MCF 10A (cell line): ENCODE results near the gene GXYLT1. TPM values are rescaled to one million over a fixed set of nuclear protein-coding genes. Genes with fewer than 3 reads are reported as not detected.
"Not testable (repeated sequence)": the region's sequence is repeated elsewhere in the genome, so short reads cannot be mapped to it uniquely, and the experiment has no call there.

Source experiments
- BruUV-seq: library from RNA; stranded (reverse); fragments of 400-500 nt; replicated peaks from 2 replicates; lab custom pipeline; 2021; lab: Mats Ljungman, UMichigan
- CTCF ChIA-PET: fragments of 300-600 bp; sonication (Branson Sonifier 250); formaldehyde crosslinking; extraction: SDS; loops from one replicate; lab custom pipeline; 2021; ENCODE audit warnings: antibody characterized with exemption, inconsistent platforms; lab: Yijun Ruan, JAX
- POLR2A ChIA-PET: fragments of 300-600, 350-650 bp; sonication (Branson Sonifier 250); formaldehyde crosslinking; extraction: SDS; loops from one replicate; lab custom pipeline; 2020; ENCODE audit warnings: antibody characterized with exemption, inconsistent platforms; lab: Yijun Ruan, JAX
- DNase-seq: peaks from one replicate; pipeline ENCODE4 v3.0.0-alpha.2; 2018; ENCODE audit not compliant: unreplicated experiment
- H3K27ac Mint-ChIP-seq: one replicate; pipeline ENCODE4 v1.8.0; 2022; ENCODE audit warnings: mild to moderate bottlenecking, low read depth, mixed read lengths; ENCODE audit not compliant: unreplicated experiment
- H3K27me3 Mint-ChIP-seq: one replicate; pipeline ENCODE4 v1.8.0; 2022; ENCODE audit warnings: mixed read lengths; ENCODE audit not compliant: insufficient read depth, unreplicated experiment
- H3K36me3 Mint-ChIP-seq: one replicate; pipeline ENCODE4 v1.8.0; 2022; ENCODE audit warnings: mild to moderate bottlenecking, moderate library complexity, mixed read lengths; ENCODE audit not compliant: insufficient read depth, unreplicated experiment
- H3K4me1 Mint-ChIP-seq: one replicate; pipeline ENCODE4 v1.8.0; 2022; ENCODE audit warnings: mixed read lengths; ENCODE audit not compliant: insufficient read depth, unreplicated experiment
- H3K4me3 Mint-ChIP-seq: one replicate; pipeline ENCODE4 v1.8.0; 2022; ENCODE audit warnings: mild to moderate bottlenecking, moderate library complexity, mixed read lengths; ENCODE audit not compliant: unreplicated experiment
- H3K9me3 Mint-ChIP-seq: one replicate; pipeline ENCODE4 v1.8.0; 2022; ENCODE audit warnings: mixed read lengths; ENCODE audit not compliant: unreplicated experiment
- CTCF ChIP-seq: fragments of 200-600 bp; IDR thresholded peaks from one replicate; pipeline ENCODE4 v1.8.0; 2022; ENCODE audit warnings: antibody characterized with exemption, mild to moderate bottlenecking; ENCODE audit not compliant: unreplicated experiment
- intact Hi-C: fragments of 100-400 bp; cut with micrococcal nuclease; formaldehyde crosslinking; loops from 2 replicates; pipeline ENCODE4 v1.14.1; 2022
- total RNA-seq: library from RNA; stranded (reverse); gene quantifications from 2 replicates; pipeline ENCODE4 v1.2.3, GENCODE V29; 2022

Gene GXYLT1
- total RNA-seq, 1 experiment from 2014 or later = 12.4 TPM

GRCh38 chr12:42124764-42125387 lies 19.8 kb downstream of the GXYLT1 start:
- TF ChIP-seq CTCF = no peak
- CTCF ChIA-PET = interaction anchor here (0.9 to 3.7 kb wide), 4 partner anchors 196 to 247 kb away, joined by 3 to 19 read pairs (median 3); no protein-coding TSS in a partner anchor
- intact Hi-C loops = loop anchor here (5.0 kb wide), 2 partner anchors 357 to 1157 kb away; no protein-coding TSS in a partner anchor
- H3K4me1 Mint-ChIP-seq = peaks cover 11% of the 10 kb centered on the region
- H3K9me3 Mint-ChIP-seq = no peaks in the 10 kb centered on the region
- POLR2A ChIA-PET = interaction anchor here (0.5 kb wide), 1 partner anchor 293 kb away, joined by 3 read pairs; no protein-coding TSS in a partner anchor
- no peak overlapping the region for H3K4me3 Mint-ChIP-seq
- no TSS peak for BruUV-seq
- no peaks in the 10 kb centered on the region for H3K36me3 Mint-ChIP-seq
- H3K27me3 Mint-ChIP-seq = no peaks in the 10 kb centered on the region
- no peak for DNase-seq
- no peak overlapping the region for H3K27ac Mint-ChIP-seq

DNA sequence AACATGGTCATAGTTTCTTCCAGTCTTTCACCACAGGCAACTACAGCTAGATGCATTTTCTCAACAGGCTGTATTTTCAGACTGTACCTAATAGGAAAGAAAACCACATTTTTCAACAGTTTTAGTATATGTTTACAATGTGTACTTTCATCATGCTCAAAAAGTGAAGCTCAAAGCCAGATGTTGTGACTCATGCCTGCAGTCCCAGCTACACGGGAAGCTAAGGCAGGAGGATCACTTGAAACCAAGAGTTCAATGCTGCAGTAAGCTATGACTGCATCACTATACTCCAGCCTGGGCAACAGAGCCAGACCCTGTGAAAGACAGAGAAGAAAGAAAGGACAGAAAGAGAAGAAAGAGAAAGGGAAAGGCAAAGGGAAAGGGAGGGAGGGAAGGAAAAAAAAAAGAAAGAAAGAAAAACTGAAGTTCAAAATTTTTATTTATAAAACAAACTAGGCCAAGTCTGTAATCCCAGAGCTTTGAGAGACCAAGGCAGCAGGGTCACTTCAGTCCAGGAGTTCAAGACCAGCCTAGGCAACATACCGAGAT lies 25.5 kb downstream of the GXYLT1 start:
- DNase-seq = peak; percentile 41
- Mint-ChIP-seq H3K4me3 (no peak overlapping the region), H3K27ac (peak overlapping the region; percentile 14), H3K27me3 (no peaks in the 10 kb centered on the region), H3K9me3 (peaks cover 3% of the 10 kb centered on the region), H3K4me1 (peaks cover 11% of the 10 kb centered on the region), H3K36me3 (peaks cover 3% of the 10 kb centered on the region)
- no TSS peak for BruUV-seq
- intact Hi-C loops = no loop called here
- TF ChIP-seq CTCF = no peak
- ChIA-PET POLR2A (interaction anchor here (0.7 to 1.8 kb wide), 5 partner anchors 21 to 1131 kb away, joined by 3 to 4 read pairs (median 3); partner anchors contain the start of gene GXYLT1), CTCF (interaction anchor here (1.1 to 1.2 kb wide), 2 partner anchors 9 to 213 kb away, joined by 3 to 4 read pairs; no protein-coding TSS in a partner anchor)

- Mint-ChIP-seq H3K4me1 (peaks cover 11% of the 10 kb centered on the region), H3K36me3 (peaks cover 10% of the 10 kb centered on the region), H3K27me3 (no peaks in the 10 kb centered on the region), H3K4me3 (no peak overlapping the region), H3K9me3 (peaks cover 9% of the 10 kb centered on the region), H3K27ac (peak overlapping the region; percentile 14)
- no TSS peak for BruUV-seq
- DNase-seq = no peak
- intact Hi-C loops = no loop called here
- ChIA-PET CTCF (no interaction called here), POLR2A (interaction anchor here (1.4 to 1.8 kb wide), 2 partner anchors 27 to 229 kb away, joined by 4 read pairs; partner anchors contain the start of gene GXYLT1)
- TF ChIP-seq CTCF = no peak
Observed at GRCh38 chr12:42118136-42118879, 26.4 kb downstream of the GXYLT1 start.

DNA sequence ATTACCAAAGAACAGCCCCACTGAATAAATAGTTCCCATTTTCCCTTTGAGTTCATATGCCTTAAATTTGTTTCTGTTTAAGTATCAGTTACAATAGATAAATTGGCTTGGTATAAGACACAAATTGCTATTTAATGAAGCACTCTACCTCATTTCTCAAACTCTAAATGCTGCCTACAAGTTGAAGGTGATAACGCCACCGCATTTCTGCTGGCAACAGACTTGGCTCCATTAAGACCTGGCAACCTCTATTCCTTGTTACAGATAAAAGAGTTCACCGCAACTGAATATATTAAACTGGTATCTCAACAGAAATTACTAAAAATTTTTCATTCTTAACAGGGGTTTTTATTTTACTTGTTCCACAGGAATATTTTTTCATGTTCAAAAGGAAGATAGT lies 35.6 kb downstream of the GXYLT1 start:
- Mint-ChIP-seq H3K9me3 (peaks cover 11% of the 10 kb centered on the region), H3K4me3 (no peak overlapping the region), H3K27ac (no peak overlapping the region), H3K27me3 (no peaks in the 10 kb centered on the region), H3K36me3 (peaks cover 37% of the 10 kb centered on the region), H3K4me1 (no peaks in the 10 kb centered on the region)
- ChIA-PET CTCF (interaction anchor here (0.5 to 0.7 kb wide), 2 partner anchors 14 to 378 kb away, joined by 3 to 5 read pairs; no protein-coding TSS in a partner anchor), POLR2A (no interaction called here)
- no TSS peak for BruUV-seq
- TF ChIP-seq CTCF = no peak
- intact Hi-C loops = loop anchor here (10.0 kb wide), 1 partner anchor 74 kb away; no protein-coding TSS in a partner anchor
- DNase-seq = no peak

DNA sequence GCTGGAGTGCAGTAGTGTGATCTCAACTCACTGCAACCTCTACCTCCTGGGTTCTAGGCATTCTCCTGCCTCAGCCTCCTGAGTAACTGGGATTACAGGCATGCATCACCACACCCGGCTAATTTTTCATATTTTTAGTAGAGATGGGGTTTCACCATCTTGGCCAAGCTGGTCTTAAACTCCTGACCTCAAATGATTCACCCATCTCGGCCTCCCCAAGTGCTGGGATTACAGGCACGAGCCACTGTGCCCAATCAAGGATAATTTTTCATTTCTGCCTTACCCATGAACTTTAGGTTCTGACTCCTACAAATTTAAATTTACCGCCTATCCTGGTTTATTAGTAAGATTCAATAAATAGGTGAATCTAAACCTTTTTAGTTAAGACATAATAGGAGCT lies 37.9 kb downstream of the GXYLT1 start:
- H3K36me3 Mint-ChIP-seq = peaks cover 22% of the 10 kb centered on the region
- H3K27ac Mint-ChIP-seq, H3K9me3 Mint-ChIP-seq, H3K27me3 Mint-ChIP-seq, H3K4me1 Mint-ChIP-seq, POLR2A ChIA-PET, H3K4me3 Mint-ChIP-seq, BruUV-seq: not testable (repeated sequence)
- intact Hi-C loops = loop anchor here (10.0 kb wide), 1 partner anchor 72 kb away; no protein-coding TSS in a partner anchor
- DNase-seq = peak; percentile 17
- CTCF ChIA-PET = interaction anchor here (0.7 kb wide), 1 partner anchor 1143 kb away, joined by 4 read pairs; no protein-coding TSS in a partner anchor
